Measurements from ENCODE around the gene TMEM179.
A peak's percentile ranks its signal among the peaks of the same experiment; 100 is the strongest.

GRCh38 chr14:104650057-104650980 lies 45.7 kb upstream of the TMEM179 start:
- TF ChIP-seq CTCF (IDR thresholded peaks at IDR 0.05) = peak; percentile 99
- TF ChIP-seq EZH2 (IDR thresholded peaks at IDR 0.05; ENCODE audit: borderline replicate concordance, insufficient read depth, low read depth, low read length, poor library complexity, severe bottlenecking) = no peak

Measured in B cell (primary cell).